GM19397 (cell line): ENCODE measurements around the gene PRG3.
"Not testable (repeated sequence)": the region's sequence is repeated elsewhere in the genome, so short reads cannot be mapped to it uniquely, and the experiment has no call there.

Source experiments
- ATAC-seq: cut with Tn5 transposase; IDR thresholded peaks from one replicate; pipeline ENCODE4 v1.9.1; 2021; ENCODE audit warnings: mild to moderate bottlenecking, moderate library complexity; ENCODE audit not compliant: unreplicated experiment

PRG3 gene

GRCh38 chr11:57361420-57361819 lies 19.5 kb downstream of the PRG3 start:
- ATAC-seq, result not testable (repeated sequence)

GRCh38 chr11:57360991-57361390 lies 20.0 kb downstream of the PRG3 start:
- ATAC-seq, result no peak

GRCh38 chr11:57359896-57360690 lies 20.9 kb downstream of the PRG3 start:
- no peak for ATAC-seq

- no peak for ATAC-seq
These were observed 21.6 kb downstream of the PRG3 start for GRCh38 chr11:57359396-57359795.

GRCh38 chr11:57358991-57359390 lies 22.0 kb downstream of the PRG3 start:
- no peak for ATAC-seq

- ATAC-seq, result no peak
These were observed 22.4 kb downstream of the PRG3 start for GRCh38 chr11:57358543-57358961.

GRCh38 chr11:57357856-57358255 lies 23.1 kb downstream of the PRG3 start:
- no peak for ATAC-seq

- ATAC-seq, result no peak
These were observed 23.6 kb downstream of the PRG3 start for GRCh38 chr11:57357310-57357709.

GRCh38 chr11:57356268-57356667 lies 24.7 kb downstream of the PRG3 start:
- ATAC-seq, result no peak

GRCh38 chr11:57354699-57355098 lies 26.3 kb downstream of the PRG3 start:
- no peak for ATAC-seq

GRCh38 chr11:57353852-57354251 lies 27.1 kb downstream of the PRG3 start:
- ATAC-seq, result no peak

GRCh38 chr11:57353446-57353845 lies 27.5 kb downstream of the PRG3 start:
- ATAC-seq, result no peak

GRCh38 chr11:57353036-57353435 lies 27.9 kb downstream of the PRG3 start:
- no peak for ATAC-seq

- no peak for ATAC-seq
These were observed 31.3 kb downstream of the PRG3 start for GRCh38 chr11:57349491-57350274.

- no peak for ATAC-seq
These were observed 32.2 kb downstream of the PRG3 start for GRCh38 chr11:57348636-57349313.

- no peak for ATAC-seq
These were observed 32.9 kb downstream of the PRG3 start for GRCh38 chr11:57348052-57348451.

- ATAC-seq, result no peak
These were observed 33.6 kb downstream of the PRG3 start for GRCh38 chr11:57347336-57347735.

- no peak for ATAC-seq
These were observed 35.3 kb downstream of the PRG3 start for GRCh38 chr11:57345555-57346211.

GRCh38 chr11:57344826-57345225 lies 36.1 kb downstream of the PRG3 start:
- no peak for ATAC-seq

GRCh38 chr11:57343825-57344224 lies 37.1 kb downstream of the PRG3 start:
- ATAC-seq, result no peak

- ATAC-seq, result no peak
These were observed 38.2 kb downstream of the PRG3 start for GRCh38 chr11:57342702-57343101.
